MV-4-11 (cell line): Measurements from ENCODE around the gene TBATA.

Experiments
- DNase-seq: peaks from one replicate; lab custom pipeline; 2025; lab: John Stamatoyannopoulos, UW

Gene TBATA

DNA sequence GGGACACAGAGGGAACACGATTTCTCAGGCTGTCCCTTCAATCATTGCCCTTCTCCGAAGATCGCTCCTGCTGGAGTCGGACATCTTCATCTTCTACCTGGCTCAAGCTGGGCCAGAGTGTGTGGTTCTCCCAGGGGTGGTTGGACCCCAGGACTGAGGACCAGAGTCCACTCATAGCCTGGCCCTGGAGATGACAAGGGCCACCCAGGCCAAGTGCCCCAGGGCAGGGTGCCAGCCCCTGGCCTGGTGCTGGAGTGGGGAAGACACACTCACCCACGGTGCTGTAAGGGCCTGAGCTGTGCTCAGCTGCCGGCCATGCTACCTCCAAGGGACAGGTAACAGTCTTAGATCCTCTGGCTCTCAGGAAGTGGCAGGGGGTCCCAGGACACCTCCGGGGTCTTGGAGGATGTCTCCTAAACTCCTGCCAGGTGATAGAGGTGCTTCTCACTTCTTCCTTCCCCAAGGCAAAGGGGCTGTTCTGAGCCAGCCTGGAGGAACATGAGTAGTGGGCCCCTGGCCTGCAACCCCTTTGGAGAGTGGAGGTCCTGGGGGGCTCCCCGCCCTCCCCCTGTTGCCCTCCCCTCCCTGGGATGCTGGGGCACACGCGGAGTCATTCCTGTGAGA is 23.3 kb downstream of the TBATA start:
- DNase-seq: no peak

DNA sequence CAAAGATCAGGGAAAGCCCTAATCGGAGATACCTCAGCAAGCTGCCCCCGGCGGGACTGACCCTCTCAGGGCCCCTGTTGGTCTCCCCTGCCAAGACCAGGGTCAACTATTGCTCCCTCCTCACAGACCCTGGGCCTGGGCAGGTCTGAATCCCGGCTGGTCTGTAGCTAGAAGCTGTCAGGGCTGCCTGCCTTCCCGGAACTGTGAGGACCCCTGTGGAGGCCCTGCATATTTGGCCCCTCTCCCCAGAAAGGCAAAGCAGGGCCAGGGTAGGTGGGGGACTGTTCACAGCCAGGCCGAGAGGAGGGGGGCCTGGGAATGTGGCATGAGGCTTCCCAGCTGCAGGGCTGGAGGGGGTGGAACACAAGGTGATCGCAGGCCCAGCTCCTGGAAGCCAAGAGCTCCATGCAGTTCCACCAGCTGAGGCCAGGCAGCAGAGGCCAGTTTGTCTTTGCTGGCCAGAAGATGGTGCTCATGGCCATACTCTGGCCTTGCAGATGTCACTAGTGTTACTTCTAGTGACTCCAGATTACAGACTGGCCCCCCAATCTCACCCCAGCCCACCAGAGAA is 24.1 kb downstream of the TBATA start:
- DNase-seq: no peak

DNA sequence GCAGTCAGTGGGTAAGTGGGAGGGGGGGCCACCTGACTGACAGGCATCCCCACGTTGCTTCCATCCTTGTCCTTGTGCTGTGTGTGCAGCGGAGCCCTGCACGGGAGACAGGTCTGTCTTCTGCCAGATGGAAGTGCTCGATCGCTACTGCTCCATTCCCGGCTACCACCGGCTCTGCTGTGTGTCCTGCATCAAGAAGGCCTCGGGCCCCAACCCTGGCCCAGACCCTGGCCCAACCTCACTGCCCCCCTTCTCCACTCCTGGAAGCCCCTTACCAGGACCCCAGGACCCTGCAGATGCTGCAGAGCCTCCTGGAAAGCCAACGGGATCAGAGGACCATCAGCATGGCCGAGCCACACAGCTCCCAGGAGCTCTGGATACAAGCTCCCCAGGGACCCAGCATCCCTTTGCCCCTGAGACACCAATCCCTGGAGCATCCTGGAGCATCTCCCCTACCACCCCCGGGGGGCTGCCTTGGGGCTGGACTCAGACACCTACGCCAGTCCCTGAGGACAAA is 24.8 kb downstream of the TBATA start:
- DNase-seq: no peak

DNA sequence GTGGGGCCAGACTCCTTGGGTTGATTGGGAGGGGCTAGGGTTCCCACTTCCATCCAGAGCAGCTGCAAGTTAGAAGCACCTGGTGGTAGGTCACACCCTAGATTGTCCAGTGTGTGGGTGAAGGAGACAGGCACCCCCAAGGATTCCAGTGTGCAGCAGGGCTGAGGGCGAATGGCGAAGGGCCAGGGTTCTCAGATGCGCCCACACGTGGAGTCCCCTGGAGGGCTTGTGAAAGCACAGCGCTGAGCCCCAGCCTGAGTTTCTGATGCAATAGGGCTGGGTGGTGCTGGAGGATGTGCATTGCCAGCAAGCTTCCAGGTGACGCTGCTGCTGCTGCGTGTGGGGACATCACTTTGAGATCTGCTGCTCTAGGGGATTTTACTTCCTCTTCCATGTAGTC is 25.4 kb downstream of the TBATA start:
- peak; percentile 71 for DNase-seq

DNA sequence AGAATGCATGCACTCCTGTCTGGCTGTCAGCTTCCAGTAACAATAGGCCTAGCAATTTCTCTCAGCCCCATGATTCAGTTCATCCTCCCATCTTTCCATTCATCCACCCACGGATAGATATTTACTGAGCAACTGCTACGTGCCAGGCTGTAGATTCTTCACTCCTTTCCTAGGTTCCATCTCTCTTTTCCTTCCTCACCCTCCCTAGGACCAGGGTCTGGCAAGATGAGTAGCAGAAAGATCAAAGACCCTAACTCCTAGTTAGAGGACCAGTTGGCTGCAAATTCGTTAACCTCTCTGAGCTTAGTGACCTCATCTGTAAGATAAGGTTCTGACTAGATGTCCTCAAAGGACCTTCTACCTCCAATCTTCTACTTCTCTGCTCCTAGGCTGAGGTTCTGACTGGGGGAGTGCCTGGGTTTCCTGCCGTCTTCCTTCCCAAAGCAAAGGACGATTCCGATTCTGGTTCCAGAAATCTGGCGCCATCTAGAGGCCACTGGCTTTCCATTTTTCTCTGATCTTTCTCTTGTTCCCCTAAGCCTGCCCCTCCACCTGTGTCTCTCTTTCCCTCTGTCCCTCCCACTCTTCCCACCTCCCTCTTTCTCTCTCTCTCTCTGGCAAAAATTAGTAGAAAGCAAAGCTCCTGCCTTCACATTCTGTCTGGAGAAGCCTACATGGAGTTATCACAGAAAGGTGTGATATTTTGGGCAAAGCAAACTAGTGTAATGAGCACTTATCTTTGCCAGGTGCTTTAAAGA is 26.2 kb downstream of the TBATA start:
- DNase-seq: peak; percentile 68

- no peak for DNase-seq
Observed at GRCh38 chr10:70757856-70758255, 27.3 kb downstream of the TBATA start.

- no peak for DNase-seq
Observed at GRCh38 chr10:70756700-70757360, 28.3 kb downstream of the TBATA start.

- DNase-seq: peak; percentile 63
Observed at GRCh38 chr10:70753841-70754621, 31.1 kb downstream of the TBATA start.

DNA sequence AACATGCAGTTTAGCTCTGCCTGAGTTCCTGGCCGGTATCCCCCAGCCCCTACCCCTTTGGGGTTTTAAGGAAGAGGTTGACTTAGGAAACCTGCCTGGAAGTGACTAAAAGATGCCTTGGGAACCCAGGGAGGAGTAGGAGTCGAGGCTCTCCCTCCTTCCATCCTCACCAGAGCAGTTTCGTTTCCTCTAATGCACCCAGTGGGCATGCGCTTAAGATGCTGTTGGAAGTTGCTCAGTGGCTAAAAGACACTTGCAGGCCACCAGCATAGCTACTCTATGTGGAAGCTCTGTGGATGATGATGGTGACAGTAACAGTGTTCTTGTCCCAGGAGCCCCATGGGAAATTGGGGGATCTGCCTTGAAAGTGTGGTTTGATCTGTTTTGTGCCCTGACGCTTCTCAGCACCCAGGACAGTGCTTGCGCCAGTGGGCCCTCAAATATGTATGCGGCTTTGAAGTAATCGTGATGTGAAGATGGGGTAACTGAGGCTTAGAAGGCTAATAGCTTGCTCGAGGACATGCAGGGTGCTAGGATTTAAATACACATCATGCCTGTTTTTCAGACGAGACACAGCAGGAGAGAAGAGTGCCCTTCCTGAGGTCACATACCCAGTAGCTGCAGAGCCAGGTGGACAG is 32.0 kb downstream of the TBATA start:
- DNase-seq: peak; percentile 89

DNA sequence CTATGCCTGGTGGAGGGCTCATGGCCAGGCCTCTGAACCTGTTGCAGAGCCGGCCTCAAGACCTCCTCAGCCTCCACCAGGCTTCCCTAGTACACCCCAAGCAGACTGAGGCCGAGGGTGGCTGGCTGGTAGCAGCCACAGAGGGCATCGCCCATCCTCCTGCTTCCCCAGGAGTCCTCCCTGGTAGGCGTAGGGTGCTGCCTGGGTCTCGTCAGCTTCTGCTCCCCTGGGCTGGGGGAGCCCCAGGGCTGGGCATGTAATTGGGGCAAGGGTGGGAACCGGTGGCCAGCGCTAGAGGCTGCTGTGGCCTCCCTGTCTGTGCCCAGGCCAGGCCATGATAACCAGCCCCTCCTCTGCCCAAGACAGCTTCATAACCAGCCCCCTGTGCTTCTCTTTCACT is 32.6 kb downstream of the TBATA start:
- no peak for DNase-seq

- DNase-seq: no peak
Observed at GRCh38 chr10:70751991-70752390, 33.2 kb downstream of the TBATA start.

DNA sequence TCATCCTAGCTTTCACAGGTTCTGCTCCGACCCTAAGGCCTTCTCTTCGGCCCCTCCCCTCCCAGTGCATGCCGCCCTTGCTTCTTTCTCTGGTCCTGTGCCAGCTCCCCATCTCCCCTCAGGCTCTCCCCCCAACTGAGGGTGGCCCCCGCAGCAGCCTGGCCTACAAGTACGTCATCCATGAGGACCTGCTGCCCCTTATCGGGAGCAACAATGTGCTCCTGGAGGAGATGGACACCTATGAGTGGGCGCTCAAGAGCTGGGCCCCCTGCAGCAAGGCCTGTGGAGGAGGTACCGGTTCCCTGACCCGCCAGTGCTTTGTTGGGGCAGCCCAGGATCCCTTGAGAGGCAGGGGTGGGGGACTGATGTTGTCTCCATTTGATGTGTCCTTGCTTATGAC is 33.8 kb downstream of the TBATA start:
- DNase-seq: no peak

DNA sequence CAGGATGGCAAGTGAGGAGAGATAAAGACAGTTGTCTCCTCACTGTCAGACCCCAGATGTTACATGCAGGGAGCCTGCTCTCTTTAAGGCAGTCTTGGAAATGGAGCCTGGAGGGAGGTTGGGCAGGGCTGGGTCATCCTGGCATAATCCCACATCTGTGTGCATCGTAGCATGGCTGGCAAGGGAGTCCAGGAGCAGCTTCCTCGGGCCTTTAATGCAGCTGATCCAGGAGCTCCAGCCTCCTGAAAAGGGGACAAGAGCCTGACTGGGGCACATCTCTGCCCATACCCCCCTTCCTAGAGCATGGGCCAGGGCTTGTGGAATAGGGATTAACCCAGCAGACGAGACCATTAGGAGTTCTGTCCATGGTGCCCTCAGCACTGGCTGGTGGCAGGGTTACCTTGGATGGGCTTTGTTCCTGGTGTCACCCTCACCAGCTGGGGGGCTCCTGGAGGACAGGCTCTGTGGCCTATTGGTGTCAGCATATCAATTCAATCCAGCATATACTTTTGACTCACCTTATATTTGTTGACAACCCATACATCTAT is 34.9 kb downstream of the TBATA start:
- no peak for DNase-seq

DNA sequence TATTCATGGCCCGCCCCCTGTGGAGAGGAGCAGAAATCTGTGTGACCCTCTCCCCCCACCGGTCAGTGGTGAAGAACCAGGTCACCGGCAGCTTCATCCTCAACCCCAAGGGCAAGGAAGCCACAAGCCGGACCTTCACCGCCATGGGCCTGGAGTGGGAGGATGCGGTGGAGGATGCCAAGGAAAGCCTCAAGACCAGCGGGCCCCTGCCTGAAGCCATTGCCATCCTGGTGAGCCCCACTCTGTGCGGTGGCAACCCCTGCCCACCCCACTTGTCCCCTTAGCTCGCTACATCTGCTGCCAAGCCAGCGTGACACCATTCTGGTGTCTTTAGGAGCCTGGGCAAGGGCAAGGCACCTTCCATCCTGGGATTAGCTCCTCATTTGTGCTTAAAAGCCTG is 35.4 kb downstream of the TBATA start:
- no peak for DNase-seq

GRCh38 chr10:70748801-70749573 is 36.2 kb downstream of the TBATA start:
- DNase-seq: no peak

DNA sequence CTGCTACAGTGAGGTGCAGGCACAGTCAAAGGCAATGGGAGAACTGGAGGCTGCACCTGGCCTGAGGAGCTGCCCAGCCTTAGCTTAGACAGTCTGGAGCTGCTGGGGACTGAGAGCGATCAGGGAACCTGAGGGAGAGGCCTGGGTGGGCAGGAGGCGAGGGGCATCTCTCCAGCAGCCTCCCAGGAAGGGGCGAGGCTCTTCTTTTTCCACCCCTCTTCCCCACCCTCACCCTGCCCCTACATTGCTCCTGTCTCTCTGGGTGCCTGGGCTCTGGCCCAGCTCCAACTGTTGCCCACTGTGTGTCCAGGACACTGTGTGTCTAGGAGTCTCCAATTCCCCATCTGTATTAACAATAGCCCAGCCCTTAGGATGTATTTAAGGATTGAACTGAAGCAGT is 36.9 kb downstream of the TBATA start:
- DNase-seq: no peak

DNA sequence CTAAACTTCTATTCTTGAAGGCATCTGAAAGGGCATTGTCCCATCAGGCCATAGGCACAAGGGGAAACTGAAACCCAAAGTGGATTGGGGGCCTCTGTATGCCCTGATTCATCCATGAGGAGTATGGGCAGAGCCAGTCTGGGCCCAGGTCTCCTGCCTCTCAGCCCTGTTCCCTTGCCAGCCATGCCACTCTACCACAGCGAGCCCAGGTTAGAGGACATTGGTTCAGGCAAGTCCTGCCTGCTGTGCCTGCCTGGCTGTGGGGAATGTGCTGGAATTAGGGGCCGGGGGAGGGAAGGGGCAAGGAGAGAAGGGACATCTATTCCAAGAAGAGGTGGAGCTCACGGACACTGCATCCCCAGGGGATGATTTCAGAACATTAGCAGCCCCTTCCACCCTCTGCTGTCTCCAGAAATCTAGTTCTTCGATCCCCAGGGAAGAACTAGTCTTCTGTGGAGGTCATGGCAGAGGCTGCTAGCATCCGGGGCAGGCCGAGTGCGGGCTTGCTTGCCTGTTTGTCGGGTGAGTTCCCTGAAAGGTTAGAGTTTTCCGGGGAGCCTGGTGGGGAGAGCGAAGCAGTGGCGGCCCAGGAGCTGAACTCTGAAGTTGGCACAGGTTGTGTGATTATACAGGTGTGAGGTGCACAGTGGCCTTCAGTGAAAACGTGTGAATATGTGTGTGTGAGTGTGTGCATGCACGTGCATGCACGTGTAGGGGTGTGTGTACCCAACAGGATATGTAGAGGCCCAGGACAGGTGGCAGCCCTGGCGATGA is 37.8 kb downstream of the TBATA start:
- no peak for DNase-seq

DNA sequence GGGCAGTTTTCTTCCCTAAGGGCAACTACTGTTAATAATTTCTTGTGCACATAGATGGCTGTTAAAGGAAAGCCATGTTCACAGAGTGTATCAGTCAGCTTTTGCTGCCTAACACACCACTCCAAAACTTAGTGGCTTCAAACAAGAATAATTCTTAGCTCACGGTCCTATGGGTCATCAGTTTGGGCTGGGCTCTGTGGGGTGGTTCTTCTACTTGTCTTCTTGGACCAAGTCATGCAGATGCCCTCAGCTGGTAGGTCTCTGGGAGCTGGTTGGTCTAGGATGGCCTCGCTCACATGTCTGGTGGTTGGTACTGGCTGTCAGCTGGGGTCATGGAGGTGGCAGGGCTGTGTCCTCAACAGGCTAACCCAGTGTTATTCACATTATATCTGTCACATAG is 39.6 kb downstream of the TBATA start:
- DNase-seq: no peak

- DNase-seq: peak; percentile 62
Observed at GRCh38 chr10:70744617-70745143, 40.5 kb downstream of the TBATA start.
